ENCODE data around the gene CMYA5.

The CMYA5 gene

GRCh38 chr5:79731775-79732174 is 42.1 kb downstream of the CMYA5 start:
- Histone ChIP-seq H3K9me3 (ENCODE audit: insufficient read depth, low read length) (no peaks in the 10 kb centered on the region), H3K27me3 (ENCODE audit: insufficient read depth, insufficient read length) (no peaks in the 10 kb centered on the region), H3K9ac (ENCODE audit: insufficient read length, low read depth) (no peak overlapping the region), H3K4me3 (ENCODE audit: insufficient read length, low read depth) (no peak overlapping the region), H3K36me3 (ENCODE audit: insufficient read depth, insufficient read length, low read length) (no peaks in the 10 kb centered on the region), H3K4me1 (ENCODE audit: insufficient read depth, insufficient read length) (no peaks in the 10 kb centered on the region)
- no peak for TF ChIP-seq SUZ12 (IDR thresholded peaks at IDR 0.05; ENCODE audit: extremely low read depth, insufficient read depth, insufficient read length)
- TF ChIP-seq YY1 (IDR thresholded peaks at IDR 0.05; ENCODE audit: insufficient read depth, insufficient read length), result no peak
- no peak for TF ChIP-seq ZNF274 (IDR thresholded peaks at IDR 0.05; ENCODE audit: low read depth, low read length)
- DNase-seq (ENCODE audit: low read depth, low spot score), result no peak

DNA sequence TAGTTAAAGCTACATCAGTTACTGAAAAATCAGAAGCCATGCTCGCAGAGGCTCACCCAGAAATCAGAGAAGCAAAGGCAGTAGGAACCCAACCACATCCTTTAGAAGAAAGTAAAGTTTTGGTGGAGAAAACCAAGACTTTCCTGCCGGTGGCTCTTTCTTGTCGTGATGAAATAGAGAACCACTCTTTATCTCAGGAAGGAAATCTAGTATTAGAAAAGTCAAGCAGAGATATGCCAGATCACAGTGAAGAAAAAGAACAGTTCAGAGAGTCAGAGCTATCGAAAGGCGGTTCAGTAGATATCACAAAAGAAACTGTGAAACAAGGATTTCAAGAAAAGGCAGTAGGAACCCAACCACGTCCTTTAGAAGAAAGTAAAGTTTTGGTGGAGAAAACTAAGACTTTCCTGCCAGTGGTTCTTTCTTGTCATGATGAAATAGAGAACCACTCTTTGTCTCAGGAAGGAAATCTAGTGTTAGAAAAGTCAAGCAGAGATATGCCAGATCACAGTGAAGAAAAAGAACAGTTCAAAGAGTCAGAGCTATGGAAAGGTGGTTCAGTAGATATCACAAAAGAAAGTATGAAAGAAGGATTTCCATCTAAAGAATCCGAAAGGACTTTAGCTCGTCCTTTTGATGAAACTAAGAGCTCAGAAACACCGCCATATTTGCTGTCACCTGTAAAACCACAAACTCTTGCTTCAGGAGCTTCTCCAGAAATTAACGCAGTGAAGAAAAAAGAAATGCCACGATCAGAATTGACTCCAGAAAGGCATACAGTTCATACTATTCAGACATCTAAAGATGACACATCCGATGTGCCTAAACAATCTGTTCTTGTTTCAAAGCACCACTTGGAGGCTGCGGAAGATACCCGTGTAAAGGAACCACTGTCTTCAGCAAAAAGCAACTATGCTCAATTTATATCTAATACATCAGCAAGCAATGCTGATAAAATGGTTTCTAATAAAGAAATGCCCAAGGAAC is 47.2 kb downstream of the CMYA5 start:
- TF ChIP-seq YY1 (IDR thresholded peaks at IDR 0.05; ENCODE audit: insufficient read depth, insufficient read length) (no peak), ZNF274 (IDR thresholded peaks at IDR 0.05; ENCODE audit: low read depth, low read length) (no peak), SUZ12 (IDR thresholded peaks at IDR 0.05; ENCODE audit: extremely low read depth, insufficient read depth, insufficient read length) (no peak)
- no peak for DNase-seq (ENCODE audit: low read depth, low spot score)
- no peaks in the 10 kb centered on the region for H3K27me3 ChIP-seq (ENCODE audit: insufficient read depth, insufficient read length)

DNA sequence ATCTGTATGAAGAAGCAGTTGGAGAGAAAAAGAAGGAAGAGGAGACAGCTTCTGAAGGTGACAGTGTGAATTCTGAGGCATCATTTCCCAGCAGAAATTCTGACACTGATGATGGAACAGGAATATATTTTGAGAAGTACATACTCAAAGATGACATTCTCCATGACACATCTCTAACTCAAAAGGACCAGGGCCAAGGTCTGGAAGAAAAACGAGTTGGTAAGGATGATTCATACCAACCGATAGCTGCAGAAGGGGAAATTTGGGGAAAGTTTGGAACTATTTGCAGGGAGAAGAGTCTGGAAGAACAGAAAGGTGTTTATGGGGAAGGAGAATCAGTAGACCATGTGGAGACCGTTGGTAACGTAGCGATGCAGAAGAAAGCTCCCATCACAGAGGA is 48.7 kb downstream of the CMYA5 start:
- Histone ChIP-seq H3K4me1 (ENCODE audit: insufficient read depth, insufficient read length) (no peaks in the 10 kb centered on the region), H3K9ac (ENCODE audit: insufficient read length, low read depth) (no peak overlapping the region), H3K4me3 (ENCODE audit: insufficient read length, low read depth) (no peak overlapping the region), H3K9me3 (ENCODE audit: insufficient read depth, low read length) (no peaks in the 10 kb centered on the region), H3K27me3 (ENCODE audit: insufficient read depth, insufficient read length) (no peaks in the 10 kb centered on the region), H3K36me3 (ENCODE audit: insufficient read depth, insufficient read length, low read length) (no peaks in the 10 kb centered on the region)
- DNase-seq (ENCODE audit: low read depth, low spot score), result no peak
- TF ChIP-seq ZNF274 (IDR thresholded peaks at IDR 0.05; ENCODE audit: low read depth, low read length) (no peak), YY1 (IDR thresholded peaks at IDR 0.05; ENCODE audit: insufficient read depth, insufficient read length) (no peak), SUZ12 (IDR thresholded peaks at IDR 0.05; ENCODE audit: extremely low read depth, insufficient read depth, insufficient read length) (no peak)

More for the DNA sequence above, 47.2 kb downstream of the CMYA5 start:
- no peak overlapping the region for H3K4me3 ChIP-seq (ENCODE audit: insufficient read length, low read depth)
- H3K9ac ChIP-seq (ENCODE audit: insufficient read length, low read depth), result no peak overlapping the region
- no peaks in the 10 kb centered on the region for H3K9me3 ChIP-seq (ENCODE audit: insufficient read depth, low read length)
- H3K4me1 ChIP-seq (ENCODE audit: insufficient read depth, insufficient read length), result no peaks in the 10 kb centered on the region
- no peaks in the 10 kb centered on the region for H3K36me3 ChIP-seq (ENCODE audit: insufficient read depth, insufficient read length, low read length)

- Histone ChIP-seq H3K36me3 (ENCODE audit: insufficient read depth, insufficient read length, low read length) (no peaks in the 10 kb centered on the region), H3K4me3 (ENCODE audit: insufficient read length, low read depth) (no peak overlapping the region), H3K4me1 (ENCODE audit: insufficient read depth, insufficient read length) (peaks cover 3% of the 10 kb centered on the region), H3K27me3 (ENCODE audit: insufficient read depth, insufficient read length) (no peaks in the 10 kb centered on the region), H3K9ac (ENCODE audit: insufficient read length, low read depth) (no peak overlapping the region), H3K9me3 (ENCODE audit: insufficient read depth, low read length) (no peaks in the 10 kb centered on the region)
- DNase-seq (ENCODE audit: low read depth, low spot score), result no peak
- TF ChIP-seq ZNF274 (IDR thresholded peaks at IDR 0.05; ENCODE audit: low read depth, low read length) (no peak), YY1 (IDR thresholded peaks at IDR 0.05; ENCODE audit: insufficient read depth, insufficient read length) (no peak), SUZ12 (IDR thresholded peaks at IDR 0.05; ENCODE audit: extremely low read depth, insufficient read depth, insufficient read length) (no peak)
Measured at GRCh38 chr5:79742549-79743136, 53.0 kb downstream of the CMYA5 start.

DNA sequence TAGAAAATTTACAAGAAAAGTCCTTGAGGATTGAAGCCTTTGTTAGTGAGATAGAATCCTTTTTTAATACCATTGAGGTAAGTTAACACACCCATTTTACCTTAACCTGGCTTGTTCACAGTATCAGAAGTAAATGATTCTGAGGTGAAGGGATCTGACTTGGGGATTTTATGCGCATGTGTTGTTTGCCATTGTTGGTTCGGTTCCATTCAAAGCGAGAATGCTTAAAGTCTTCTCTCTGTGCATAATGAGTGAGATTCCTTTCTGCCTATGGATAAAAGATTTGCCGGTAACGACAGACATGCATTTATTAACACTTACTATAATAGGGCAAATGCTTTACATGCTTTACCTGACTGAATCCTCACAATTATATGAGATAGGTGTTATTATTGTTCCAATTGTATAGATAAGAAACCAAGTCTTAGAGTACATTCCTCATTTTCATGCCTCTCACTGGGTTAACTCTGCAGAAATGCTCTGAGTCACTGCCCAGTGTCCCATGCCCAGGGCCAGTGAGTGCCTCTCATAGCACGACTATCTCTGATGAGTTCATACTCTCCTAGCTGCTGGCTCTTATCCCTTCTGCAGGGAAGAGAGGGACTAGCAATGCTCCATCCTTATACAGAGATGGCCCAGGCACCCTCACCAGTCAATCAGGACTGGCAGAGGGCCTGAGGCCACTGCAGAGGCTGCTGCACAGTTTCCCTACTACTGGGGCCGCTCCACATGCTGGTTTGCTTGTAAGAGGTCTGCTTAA is 54.4 kb downstream of the CMYA5 start:
- Histone ChIP-seq H3K36me3 (ENCODE audit: insufficient read depth, insufficient read length, low read length) (no peaks in the 10 kb centered on the region), H3K4me1 (ENCODE audit: insufficient read depth, insufficient read length) (peaks cover 3% of the 10 kb centered on the region), H3K9me3 (ENCODE audit: insufficient read depth, low read length) (no peaks in the 10 kb centered on the region), H3K27me3 (ENCODE audit: insufficient read depth, insufficient read length) (no peaks in the 10 kb centered on the region), H3K4me3 (ENCODE audit: insufficient read length, low read depth) (no peak overlapping the region), H3K9ac (ENCODE audit: insufficient read length, low read depth) (no peak overlapping the region)
- TF ChIP-seq YY1 (IDR thresholded peaks at IDR 0.05; ENCODE audit: insufficient read depth, insufficient read length), result no peak
- TF ChIP-seq ZNF274 (IDR thresholded peaks at IDR 0.05; ENCODE audit: low read depth, low read length), result no peak
- no peak for TF ChIP-seq SUZ12 (IDR thresholded peaks at IDR 0.05; ENCODE audit: extremely low read depth, insufficient read depth, insufficient read length)
- DNase-seq (ENCODE audit: low read depth, low spot score), result peak; percentile 9

DNA sequence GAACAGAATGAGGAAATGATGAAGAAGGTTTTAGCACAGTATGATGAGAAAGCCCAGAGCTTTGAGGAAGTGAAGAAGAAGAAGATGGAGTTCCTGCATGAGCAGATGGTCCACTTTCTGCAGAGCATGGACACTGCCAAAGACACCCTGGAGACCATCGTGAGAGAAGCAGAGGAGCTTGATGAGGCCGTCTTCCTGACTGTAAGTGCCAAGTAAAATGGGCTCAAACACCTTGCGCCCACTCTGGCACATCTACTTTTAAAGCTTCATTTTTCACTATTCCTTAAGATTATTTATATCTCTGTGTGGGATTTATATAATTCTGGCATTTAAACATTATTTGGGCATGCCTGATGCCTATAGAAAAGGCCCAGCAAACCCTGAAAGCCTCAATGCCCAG is 55.6 kb downstream of the CMYA5 start:
- TF ChIP-seq SUZ12 (IDR thresholded peaks at IDR 0.05; ENCODE audit: extremely low read depth, insufficient read depth, insufficient read length) (no peak), ZNF274 (IDR thresholded peaks at IDR 0.05; ENCODE audit: low read depth, low read length) (no peak), YY1 (IDR thresholded peaks at IDR 0.05; ENCODE audit: insufficient read depth, insufficient read length) (no peak)
- H3K27me3 ChIP-seq (ENCODE audit: insufficient read depth, insufficient read length), result no peaks in the 10 kb centered on the region
- no peak for DNase-seq (ENCODE audit: low read depth, low spot score)

More for the DNA sequence above, 55.6 kb downstream of the CMYA5 start:
- Histone ChIP-seq H3K36me3 (ENCODE audit: insufficient read depth, insufficient read length, low read length) (no peaks in the 10 kb centered on the region), H3K4me1 (ENCODE audit: insufficient read depth, insufficient read length) (peaks cover 3% of the 10 kb centered on the region), H3K9ac (ENCODE audit: insufficient read length, low read depth) (no peak overlapping the region), H3K4me3 (ENCODE audit: insufficient read length, low read depth) (no peak overlapping the region), H3K9me3 (ENCODE audit: insufficient read depth, low read length) (no peaks in the 10 kb centered on the region)

Data from NT2/D1 (cell line).